Central memory CD8-positive, alpha-beta T cell (primary cell): ENCODE results near the gene KNSTRN.

Source experiments
- ATAC-seq: fragments of 150-1000 bp; cut with Tn5 transposase; replicated peaks from 2 replicates; pipeline ENCODE4 v1.10.0; 2022; ENCODE audit warnings: mild to moderate bottlenecking, moderate FRiP score, moderate number of reproducible peaks; ENCODE audit not compliant: poor library complexity, severe bottlenecking; ENCODE audit errors: extremely low read depth
- DNase-seq, 2 donors: peaks; one replicate each; pipeline ENCODE4 v3.0.0; 2021; ENCODE audit warnings: low spot score in 2 of 2
- H3K27ac Mint-ChIP-seq: one replicate; pipeline ENCODE4 v1.8.0; 2022; ENCODE audit warnings: low read depth, mild to moderate bottlenecking, moderate library complexity, mixed read lengths
- H3K27me3 Mint-ChIP-seq: one replicate; pipeline ENCODE4 v1.8.0; 2022; ENCODE audit warnings: mixed read lengths
- H3K36me3 Mint-ChIP-seq: one replicate; pipeline ENCODE4 v1.8.0; 2022; ENCODE audit warnings: mild to moderate bottlenecking, moderate library complexity, mixed read lengths; ENCODE audit not compliant: insufficient read depth
- H3K4me1 Mint-ChIP-seq: one replicate; pipeline ENCODE4 v1.8.0; 2022; ENCODE audit warnings: mixed read lengths
- H3K4me3 Mint-ChIP-seq: one replicate; pipeline ENCODE4 v1.8.0; 2022; ENCODE audit warnings: mild to moderate bottlenecking, moderate library complexity, mixed read lengths
- H3K9me3 Mint-ChIP-seq: one replicate; pipeline ENCODE4 v1.8.0; 2022; ENCODE audit warnings: mixed read lengths

KNSTRN gene

DNA sequence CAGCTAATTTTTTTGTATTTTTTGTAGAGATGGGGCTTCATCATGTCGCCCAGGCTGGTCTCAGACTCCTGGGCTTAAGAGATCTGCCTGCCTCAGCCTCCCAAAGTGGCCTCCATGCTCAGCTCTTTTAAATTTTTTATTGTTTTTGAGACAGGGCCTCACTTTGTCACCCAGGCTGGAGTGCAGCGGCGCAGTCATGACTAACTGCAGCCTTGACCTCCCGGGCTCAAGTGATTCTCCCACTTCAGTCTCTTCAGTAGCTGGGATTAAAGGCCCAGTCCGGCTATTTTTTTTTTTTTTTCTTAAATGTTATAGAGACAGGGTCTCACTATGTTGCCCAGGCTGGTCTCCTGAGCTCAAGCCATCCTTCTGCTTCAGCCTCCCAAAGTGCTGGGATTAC lies 43.2 kb downstream of the KNSTRN start:
- ATAC-seq (no peak), DNase-seq (no peak)
- peaks cover 8% of the 10 kb centered on the region for H3K36me3 Mint-ChIP-seq
- H3K27ac Mint-ChIP-seq, result no peak overlapping the region
- H3K4me3 Mint-ChIP-seq, result no peak overlapping the region
- H3K9me3 Mint-ChIP-seq, result no peaks in the 10 kb centered on the region
- no peaks in the 10 kb centered on the region for H3K4me1 Mint-ChIP-seq
- H3K27me3 Mint-ChIP-seq, result no peaks in the 10 kb centered on the region

GRCh38 chr15:40427188-40427587 lies 44.7 kb downstream of the KNSTRN start:
- Mint-ChIP-seq H3K27me3 (no peaks in the 10 kb centered on the region), H3K9me3 (no peaks in the 10 kb centered on the region), H3K36me3 (peaks cover 6% of the 10 kb centered on the region), H3K27ac (no peak overlapping the region), H3K4me1 (no peaks in the 10 kb centered on the region), H3K4me3 (no peak overlapping the region)
- DNase-seq (no peak), ATAC-seq (no peak)

GRCh38 chr15:40428185-40428584 lies 45.7 kb downstream of the KNSTRN start:
- Mint-ChIP-seq H3K36me3 (peaks cover 6% of the 10 kb centered on the region), H3K27me3 (no peaks in the 10 kb centered on the region), H3K9me3 (no peaks in the 10 kb centered on the region), H3K4me1 (peaks cover 5% of the 10 kb centered on the region), H3K4me3 (no peak overlapping the region), H3K27ac (no peak overlapping the region)
- ATAC-seq (no peak), DNase-seq (no peak)

DNA sequence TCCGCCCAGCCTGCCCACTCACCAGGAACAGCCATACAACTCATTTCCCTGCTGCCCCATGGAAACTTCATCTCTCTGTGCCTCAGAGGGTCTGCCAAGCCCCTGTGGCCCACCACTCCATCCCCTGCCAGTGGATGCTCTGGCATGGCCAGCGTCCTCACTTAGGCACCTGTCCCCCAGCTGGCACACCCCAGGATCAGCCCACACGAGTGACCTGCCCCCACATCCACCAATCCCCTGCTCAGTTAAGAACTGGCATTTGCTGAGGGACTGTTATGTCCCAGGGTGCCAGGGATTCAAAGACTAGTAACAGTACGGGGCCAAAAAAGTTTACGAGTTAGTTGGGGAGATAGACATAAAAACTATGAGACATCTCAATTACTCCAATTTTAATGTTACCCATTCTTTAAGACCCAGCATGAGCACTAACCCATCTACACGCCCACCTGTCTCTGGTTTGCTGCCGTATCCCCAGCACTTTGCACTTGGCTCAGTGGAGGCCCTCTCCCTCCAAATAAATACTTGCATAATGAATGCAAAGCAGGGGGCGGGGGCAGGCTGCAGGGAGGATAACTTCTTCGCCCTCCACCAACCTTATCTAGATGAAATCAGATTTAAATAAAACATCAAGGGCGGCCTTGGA lies 46.7 kb downstream of the KNSTRN start:
- Mint-ChIP-seq H3K4me3 (no peak overlapping the region), H3K27ac (no peak overlapping the region), H3K4me1 (peaks cover 5% of the 10 kb centered on the region), H3K27me3 (no peaks in the 10 kb centered on the region), H3K36me3 (peaks cover 3% of the 10 kb centered on the region), H3K9me3 (no peaks in the 10 kb centered on the region)
- ATAC-seq (no peak), DNase-seq (no peak)

- ATAC-seq (no peak), DNase-seq (no peak)
- peaks cover 3% of the 10 kb centered on the region for H3K36me3 Mint-ChIP-seq
- no peaks in the 10 kb centered on the region for H3K9me3 Mint-ChIP-seq
- H3K27ac Mint-ChIP-seq, result no peak overlapping the region
- peaks cover under 1% of the 10 kb centered on the region for H3K27me3 Mint-ChIP-seq
- H3K4me3 Mint-ChIP-seq, result no peak overlapping the region
- peaks cover 10% of the 10 kb centered on the region for H3K4me1 Mint-ChIP-seq
Measured at GRCh38 chr15:40430271-40430805, 47.8 kb downstream of the KNSTRN start.

DNA sequence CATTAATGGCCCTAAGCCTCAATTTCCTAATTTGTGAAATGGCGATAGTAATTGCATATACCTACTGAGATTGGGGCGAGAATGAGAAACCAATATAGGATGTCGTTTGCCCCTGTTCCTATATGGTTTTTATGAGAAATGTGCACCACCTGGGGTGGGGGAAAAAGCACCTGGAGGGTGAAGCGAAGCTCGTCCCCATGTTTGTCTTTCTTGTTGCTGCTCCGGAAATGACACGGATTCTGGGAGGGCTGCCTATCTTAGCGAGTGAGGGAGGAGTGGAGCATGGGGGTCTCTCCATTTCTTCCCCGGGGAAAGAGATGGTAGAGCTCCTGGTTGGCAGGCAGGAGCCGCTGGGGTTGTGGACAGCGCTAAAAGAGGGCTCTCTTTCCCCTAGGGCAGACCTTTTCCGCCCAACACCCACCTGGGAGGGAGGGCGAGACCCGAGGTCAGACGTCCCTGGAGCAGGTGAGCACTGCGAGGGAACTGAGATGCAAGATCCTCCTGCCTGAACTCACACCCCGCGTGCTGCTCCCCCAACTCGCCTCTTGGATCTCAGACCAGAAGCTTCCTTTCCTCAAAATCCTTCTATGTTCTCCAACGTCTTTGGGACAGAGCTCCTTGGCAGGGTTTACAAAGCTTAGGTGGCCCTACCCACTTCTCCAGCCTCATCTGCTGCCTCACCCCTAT lies 52.6 kb downstream of the KNSTRN start:
- peaks cover 4% of the 10 kb centered on the region for H3K36me3 Mint-ChIP-seq
- peak overlapping the region; percentile 26 for H3K27ac Mint-ChIP-seq
- peak overlapping the region; percentile 90 for H3K4me3 Mint-ChIP-seq
- DNase-seq (no peak), ATAC-seq (no peak)
- H3K27me3 Mint-ChIP-seq, result peaks cover 36% of the 10 kb centered on the region
- H3K9me3 Mint-ChIP-seq, result no peaks in the 10 kb centered on the region
- peaks cover 53% of the 10 kb centered on the region for H3K4me1 Mint-ChIP-seq

GRCh38 chr15:40435710-40436089 lies 53.2 kb downstream of the KNSTRN start:
- Mint-ChIP-seq H3K4me3 (peak overlapping the region; percentile 90), H3K9me3 (no peaks in the 10 kb centered on the region), H3K27ac (peak overlapping the region; percentile 26), H3K4me1 (peaks cover 56% of the 10 kb centered on the region), H3K27me3 (peaks cover 36% of the 10 kb centered on the region), H3K36me3 (peaks cover 4% of the 10 kb centered on the region)
- DNase-seq (no peak), ATAC-seq (no peak)

GRCh38 chr15:40436116-40436891 lies 53.8 kb downstream of the KNSTRN start:
- H3K9me3 Mint-ChIP-seq, result no peaks in the 10 kb centered on the region
- H3K27me3 Mint-ChIP-seq, result peaks cover 36% of the 10 kb centered on the region
- ATAC-seq, result no peak
- H3K4me1 Mint-ChIP-seq, result peaks cover 56% of the 10 kb centered on the region
- H3K27ac Mint-ChIP-seq, result no peak overlapping the region
- DNase-seq, result no peak
- H3K36me3 Mint-ChIP-seq, result peaks cover 4% of the 10 kb centered on the region
- H3K4me3 Mint-ChIP-seq, result peak overlapping the region; percentile 90

DNA sequence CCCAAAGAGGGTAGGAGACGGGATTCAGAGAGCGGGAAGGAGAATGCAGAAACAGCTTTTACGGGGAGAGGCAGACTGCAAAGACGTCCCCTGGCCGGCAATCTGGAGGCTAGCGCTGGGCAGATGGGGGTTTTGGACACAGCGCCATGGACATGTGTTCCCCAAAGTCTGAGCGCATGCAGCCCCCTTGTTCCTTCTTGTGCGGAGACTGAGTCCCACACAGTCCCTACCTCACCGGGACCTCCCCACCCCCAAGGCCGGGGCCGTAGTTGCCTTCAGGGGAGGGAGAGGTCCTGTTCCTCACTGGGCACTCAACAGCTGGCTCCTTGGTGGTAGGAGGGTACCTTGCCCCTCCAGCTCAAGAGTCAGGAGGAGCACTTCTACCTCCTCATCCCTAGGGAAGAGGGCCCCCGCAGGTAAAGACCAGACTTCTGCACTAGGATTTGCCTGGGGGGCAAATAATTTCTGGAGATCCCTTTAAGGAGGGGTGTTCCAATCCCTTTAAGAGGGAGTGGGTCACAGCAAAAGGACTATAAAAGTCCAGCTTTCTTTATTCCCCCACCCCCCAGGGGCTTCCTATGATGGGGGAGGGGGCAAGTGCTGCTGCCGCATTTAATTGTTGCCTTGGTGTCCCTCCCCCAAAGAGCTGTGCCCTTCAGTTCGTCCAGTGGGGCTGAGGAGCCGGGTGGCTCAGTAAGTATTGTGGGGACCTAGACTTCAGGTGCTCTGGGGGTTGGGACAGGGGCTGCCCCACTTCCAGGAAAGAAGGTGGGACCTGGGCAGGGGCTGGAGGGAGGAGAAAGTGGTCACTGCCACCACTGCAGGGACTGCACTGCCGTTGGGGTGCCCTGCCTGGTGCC lies 54.6 kb downstream of the KNSTRN start:
- DNase-seq (no peak), ATAC-seq (no peak)
- no peak overlapping the region for H3K27ac Mint-ChIP-seq
- peaks cover 56% of the 10 kb centered on the region for H3K4me1 Mint-ChIP-seq
- H3K27me3 Mint-ChIP-seq, result peaks cover 36% of the 10 kb centered on the region
- peaks cover 6% of the 10 kb centered on the region for H3K36me3 Mint-ChIP-seq
- H3K4me3 Mint-ChIP-seq, result peak overlapping the region; percentile 90
- H3K9me3 Mint-ChIP-seq, result no peaks in the 10 kb centered on the region

DNA sequence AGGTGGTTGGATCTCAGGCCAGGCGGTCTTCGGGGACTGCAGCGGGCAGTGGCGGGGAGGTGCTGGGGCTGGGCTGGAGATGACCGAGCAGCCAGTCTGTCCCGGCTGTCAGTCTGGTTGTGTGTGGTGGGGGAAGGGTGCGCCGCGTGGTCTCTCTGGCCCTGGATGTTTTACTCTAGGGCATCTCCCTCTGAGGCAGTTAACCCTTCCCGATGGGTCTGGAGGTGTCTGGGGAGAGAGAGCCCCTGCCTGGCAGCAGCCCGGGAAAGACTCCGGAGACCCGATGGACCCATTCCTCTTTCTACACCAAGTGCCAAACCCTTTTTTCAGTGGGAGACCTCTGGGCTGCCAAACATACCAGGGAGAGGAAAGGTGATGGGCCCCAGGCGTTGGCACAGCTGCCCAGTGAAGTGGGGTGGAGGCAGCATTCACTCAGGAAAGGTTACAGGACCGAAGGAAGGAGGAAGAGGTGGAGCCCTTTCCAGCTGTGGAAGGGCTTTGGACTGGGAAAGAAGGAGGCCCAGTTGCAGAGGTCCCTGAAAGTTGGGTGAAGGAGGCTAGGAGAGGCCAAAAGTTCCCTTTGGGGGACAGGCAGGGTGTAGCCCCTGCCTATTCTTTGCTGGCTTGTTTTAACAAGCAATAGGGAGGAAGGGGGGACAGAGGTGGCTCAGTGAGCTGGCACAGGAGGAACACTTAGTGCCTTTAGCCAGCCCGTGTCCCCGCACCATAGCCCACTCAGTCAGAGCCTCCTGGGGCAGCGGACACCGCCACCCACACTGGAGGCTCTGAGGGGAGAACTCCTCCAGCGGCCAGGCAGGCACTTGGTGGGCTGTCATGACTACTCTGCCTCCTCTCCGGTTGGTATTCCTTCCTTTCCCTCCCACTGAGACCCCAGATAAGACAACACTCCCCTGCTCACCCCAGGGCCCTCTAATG lies 55.5 kb downstream of the KNSTRN start:
- Mint-ChIP-seq H3K27me3 (peaks cover 36% of the 10 kb centered on the region), H3K4me3 (peak overlapping the region; percentile 90), H3K27ac (no peak overlapping the region), H3K9me3 (no peaks in the 10 kb centered on the region), H3K4me1 (peaks cover 58% of the 10 kb centered on the region), H3K36me3 (peaks cover 9% of the 10 kb centered on the region)
- ATAC-seq (no peak), DNase-seq (no peak)

DNA sequence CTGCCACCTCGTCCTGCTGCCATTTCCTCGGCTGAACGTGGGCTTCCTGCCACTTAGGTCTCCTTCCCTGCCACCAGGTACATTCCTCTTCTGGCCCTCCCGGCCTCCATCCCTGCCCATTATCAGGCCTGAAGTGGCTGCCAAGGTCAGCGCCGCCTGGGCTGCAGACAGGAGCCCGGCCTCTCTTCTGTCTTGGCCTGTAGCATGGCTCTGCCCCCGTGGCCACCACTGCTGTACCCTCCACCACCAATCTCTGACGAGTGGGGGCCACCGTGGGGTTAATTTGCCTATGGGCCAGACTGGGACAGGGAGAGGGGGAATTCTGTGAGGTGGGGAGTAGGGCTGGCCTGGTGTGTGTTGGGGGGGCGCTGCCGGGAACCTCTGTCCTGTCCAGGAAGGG lies 56.2 kb downstream of the KNSTRN start:
- Mint-ChIP-seq H3K27me3 (peaks cover 36% of the 10 kb centered on the region), H3K27ac (no peak overlapping the region), H3K36me3 (peaks cover 9% of the 10 kb centered on the region), H3K4me3 (peak overlapping the region; percentile 90), H3K9me3 (no peaks in the 10 kb centered on the region), H3K4me1 (peaks cover 65% of the 10 kb centered on the region)
- ATAC-seq (no peak), DNase-seq (no peak)
